IPS-18c (cell line): ENCODE data around the gene PRSS33.

Source experiments
- H3K4me3 ChIP-seq: 2 replicates; pipeline ENCODE4 v1.7.0; 2013; ENCODE audit warnings: low read depth, mild to moderate bottlenecking, low read length, moderate library complexity; ENCODE audit not compliant: insufficient read depth
- H3K9me3 ChIP-seq: one replicate; pipeline ENCODE4 v1.6.1; 2013; ENCODE audit warnings: mild to moderate bottlenecking, low read length, moderate library complexity; ENCODE audit not compliant: control insufficient read depth, insufficient read depth

Gene PRSS33

GRCh38 chr16:2824626-2825025, 37.3 kb upstream of the PRSS33 start:
- H3K4me3 ChIP-seq = no peak overlapping the region

DNA sequence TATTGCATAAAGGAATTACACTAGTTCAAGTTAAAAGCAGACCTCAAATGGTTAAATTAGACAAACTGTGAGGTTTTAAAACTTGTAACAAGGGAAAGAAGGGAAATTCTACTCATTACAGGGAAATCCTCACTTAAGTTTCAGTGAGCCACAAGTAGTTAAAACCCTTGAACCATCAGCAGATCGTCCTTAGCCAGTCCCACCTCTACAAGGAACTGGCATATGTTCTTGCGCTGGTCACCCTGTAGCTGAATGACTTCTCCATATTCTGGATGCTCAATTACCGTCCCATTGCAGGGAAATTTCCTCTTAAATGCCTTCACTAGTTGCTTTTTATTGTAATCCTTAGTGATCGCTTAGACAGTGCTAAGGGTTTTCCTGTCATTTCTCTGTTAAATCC, 35.1 kb upstream of the PRSS33 start:
- no peak overlapping the region for H3K4me3 ChIP-seq
- H3K9me3 ChIP-seq = no peaks in the 10 kb centered on the region

More at GRCh38 chr16:2824626-2825025, 37.3 kb upstream of the PRSS33 start:
- H3K9me3 ChIP-seq = no peaks in the 10 kb centered on the region

GRCh38 chr16:2822158-2822495, 34.8 kb upstream of the PRSS33 start:
- Histone ChIP-seq H3K4me3 (no peak overlapping the region), H3K9me3 (no peaks in the 10 kb centered on the region)

DNA sequence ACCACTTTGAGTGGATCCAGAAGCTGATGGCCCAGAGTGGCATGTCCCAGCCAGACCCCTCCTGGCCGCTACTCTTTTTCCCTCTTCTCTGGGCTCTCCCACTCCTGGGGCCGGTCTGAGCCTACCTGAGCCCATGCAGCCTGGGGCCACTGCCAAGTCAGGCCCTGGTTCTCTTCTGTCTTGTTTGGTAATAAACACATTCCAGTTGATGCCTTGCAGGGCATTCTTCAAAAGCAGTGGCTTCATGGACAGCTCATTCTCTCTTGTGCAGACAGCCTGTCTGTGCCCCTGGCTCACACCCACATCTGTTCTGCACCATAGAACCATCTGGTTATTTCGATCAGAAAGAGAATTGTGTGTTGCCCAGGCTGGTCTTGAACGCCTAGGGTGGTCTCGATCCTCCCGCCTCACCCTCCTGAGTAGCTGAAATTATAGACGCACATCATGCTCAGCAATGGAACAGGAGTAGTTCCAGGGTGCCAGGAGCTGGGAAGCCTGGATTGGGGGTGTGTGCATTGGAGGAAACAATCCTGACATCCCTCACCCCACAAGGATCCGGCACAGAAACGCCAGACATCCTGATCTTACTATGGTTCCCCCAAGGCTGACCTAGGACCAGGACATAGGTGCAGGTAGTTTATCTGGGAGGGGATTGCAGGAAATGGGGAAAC, 34.3 kb upstream of the PRSS33 start:
- Histone ChIP-seq H3K4me3 (no peak overlapping the region), H3K9me3 (no peaks in the 10 kb centered on the region)

DNA sequence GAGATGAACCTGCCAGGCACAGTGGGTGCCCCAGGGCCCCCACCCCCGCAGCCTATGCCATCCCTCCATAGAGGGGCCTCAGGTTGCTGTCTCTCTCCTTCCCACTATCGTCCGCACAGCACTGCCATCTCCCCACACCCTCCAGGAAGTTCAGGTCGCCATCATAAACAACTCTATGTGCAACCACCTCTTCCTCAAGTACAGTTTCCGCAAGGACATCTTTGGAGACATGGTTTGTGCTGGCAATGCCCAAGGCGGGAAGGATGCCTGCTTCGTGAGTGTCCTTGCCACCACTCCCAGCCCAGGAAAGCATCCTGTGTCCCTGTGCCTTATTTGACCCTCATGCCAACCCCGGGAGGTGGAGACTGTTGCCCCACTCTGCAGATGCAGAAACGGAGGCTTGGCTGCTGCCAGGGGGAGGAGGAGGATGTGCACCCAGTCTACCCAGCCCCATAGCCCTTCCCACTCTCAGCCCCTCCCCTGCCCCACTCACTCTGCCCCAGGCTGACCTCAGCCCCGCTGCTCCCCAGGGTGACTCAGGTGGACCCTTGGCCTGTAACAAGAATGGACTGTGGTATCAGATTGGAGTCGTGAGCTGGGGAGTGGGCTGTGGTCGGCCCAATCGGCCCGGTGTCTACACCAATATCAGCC, 33.6 kb upstream of the PRSS33 start:
- Histone ChIP-seq H3K4me3 (no peak overlapping the region), H3K9me3 (no peaks in the 10 kb centered on the region)

GRCh38 chr16:2819939-2820835, 32.8 kb upstream of the PRSS33 start:
- H3K9me3 ChIP-seq = no peaks in the 10 kb centered on the region
- H3K4me3 ChIP-seq = no peak overlapping the region

- Histone ChIP-seq H3K4me3 (no peak overlapping the region), H3K9me3 (no peaks in the 10 kb centered on the region)
These were observed 32.0 kb upstream of the PRSS33 start for GRCh38 chr16:2819179-2819938.

- no peak overlapping the region for H3K4me3 ChIP-seq
- no peaks in the 10 kb centered on the region for H3K9me3 ChIP-seq
These were observed 31.0 kb upstream of the PRSS33 start for GRCh38 chr16:2818272-2818876.

- H3K4me3 ChIP-seq = no peak overlapping the region
- H3K9me3 ChIP-seq = no peaks in the 10 kb centered on the region
These were observed 30.2 kb upstream of the PRSS33 start for GRCh38 chr16:2817340-2818271.

- no peak within 1 kb of the TSS for H3K4me3 ChIP-seq
These were observed 29.5 kb upstream of the PRSS33 start, which contains the start of gene PRSS21 for GRCh38 chr16:2816751-2817339. Gene PRSS21 (plus strand): TSS chr16:2817237. CDS start chr16:2817269, 32 bp downstream.

DNA sequence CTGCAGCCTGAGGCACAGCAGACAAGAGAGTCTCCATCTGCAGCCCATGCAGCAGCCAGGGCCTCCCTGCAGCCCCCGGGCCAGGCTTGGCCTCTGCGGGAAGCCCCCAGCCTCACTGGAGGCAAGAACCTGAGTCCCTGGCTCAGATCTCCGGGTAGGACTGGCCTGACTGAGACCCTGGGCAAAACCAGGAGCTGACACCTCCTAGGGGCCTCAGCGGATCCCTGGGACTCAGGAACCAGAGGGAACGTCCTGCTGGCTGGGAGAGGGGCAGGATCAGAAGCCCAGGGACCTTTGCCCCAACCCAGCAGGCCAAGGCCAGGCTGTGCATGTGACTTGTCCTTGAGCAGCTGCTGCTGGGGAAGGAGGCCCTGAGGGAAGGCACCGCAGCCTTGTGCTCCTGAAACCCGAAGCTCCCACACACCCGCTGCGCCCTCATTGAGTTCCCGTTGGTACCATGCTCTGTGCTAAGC, 28.0 kb upstream of the PRSS33 start:
- H3K4me3 ChIP-seq = no peak overlapping the region

More at GRCh38 chr16:2816751-2817339, 29.5 kb upstream of the PRSS33 start, which contains the start of gene PRSS21:
- H3K9me3 ChIP-seq = no peaks in the 10 kb centered on the region

DNA sequence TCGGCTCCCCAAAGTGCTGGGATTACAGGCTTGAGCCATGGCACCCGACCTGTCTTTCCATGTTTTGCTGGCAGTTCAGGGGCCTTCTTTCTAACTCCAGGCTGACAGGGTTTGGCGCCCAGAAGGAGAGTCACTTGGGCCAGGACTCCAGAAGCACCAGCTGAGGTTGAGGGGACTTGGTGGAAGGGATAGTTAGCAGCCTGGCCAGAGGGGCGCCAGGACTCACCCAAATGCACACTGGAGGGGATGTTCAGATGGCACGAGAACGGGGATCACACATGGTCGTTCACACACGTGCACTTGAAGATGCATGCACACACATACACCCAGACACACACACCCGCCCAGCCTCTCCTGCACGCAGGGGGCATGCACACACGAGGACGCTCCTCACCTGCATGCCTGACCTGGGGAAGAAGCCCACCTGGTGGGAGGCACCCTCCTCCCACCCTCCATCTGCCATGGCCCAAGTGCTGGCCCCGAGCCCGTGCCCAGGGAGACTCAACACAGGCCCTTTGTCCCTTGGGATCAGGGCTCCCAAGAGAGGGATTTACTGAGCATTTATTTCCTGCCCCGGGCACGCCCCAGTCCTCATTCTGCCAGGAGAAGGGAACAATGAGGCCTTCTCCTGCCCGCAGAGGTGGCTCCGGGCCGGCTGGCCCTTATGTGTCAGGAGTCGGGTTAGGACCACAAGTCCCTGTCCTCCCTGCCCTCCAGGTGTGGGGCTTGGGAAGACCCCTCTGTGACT, 27.4 kb upstream of the PRSS33 start:
- no peaks in the 10 kb centered on the region for H3K9me3 ChIP-seq

More for the DNA sequence above, 28.0 kb upstream of the PRSS33 start:
- no peaks in the 10 kb centered on the region for H3K9me3 ChIP-seq

DNA sequence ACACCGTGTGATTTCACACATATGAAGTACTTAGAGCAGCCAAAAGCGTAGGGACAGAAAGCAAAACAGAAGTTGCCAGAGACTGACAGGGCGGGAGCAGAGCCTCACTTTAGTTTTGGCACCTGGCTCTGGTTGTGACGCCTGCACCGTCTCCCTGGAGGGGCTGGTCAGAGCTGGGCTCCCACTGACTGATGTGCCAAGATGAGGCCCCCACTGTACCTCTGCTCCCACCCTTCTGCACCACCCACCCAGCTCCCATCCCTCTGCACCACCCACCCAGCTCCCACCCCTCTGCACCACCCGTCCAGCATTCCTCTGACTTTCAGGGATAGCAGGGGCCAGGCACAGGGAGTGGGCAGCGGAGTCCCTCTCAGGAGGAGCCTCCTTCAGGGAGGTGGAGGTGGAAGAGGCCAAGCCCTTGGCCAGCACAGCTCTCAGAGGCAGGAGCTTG, 26.4 kb upstream of the PRSS33 start:
- no peak overlapping the region for H3K4me3 ChIP-seq
- no peaks in the 10 kb centered on the region for H3K9me3 ChIP-seq

More for the DNA sequence above, 27.4 kb upstream of the PRSS33 start:
- H3K4me3 ChIP-seq = no peak overlapping the region

- no peak overlapping the region for H3K4me3 ChIP-seq
- H3K9me3 ChIP-seq = no peaks in the 10 kb centered on the region
These were observed 24.5 kb upstream of the PRSS33 start for GRCh38 chr16:2811703-2812471.
